Measurements from ENCODE around the gene STAC. TPM values are rescaled to one million over a fixed set of nuclear protein-coding genes. Genes with fewer than 3 reads are reported as not detected.

The STAC gene
- total RNA-seq, 1 donor from 2014 or later: 1.3 TPM

DNA sequence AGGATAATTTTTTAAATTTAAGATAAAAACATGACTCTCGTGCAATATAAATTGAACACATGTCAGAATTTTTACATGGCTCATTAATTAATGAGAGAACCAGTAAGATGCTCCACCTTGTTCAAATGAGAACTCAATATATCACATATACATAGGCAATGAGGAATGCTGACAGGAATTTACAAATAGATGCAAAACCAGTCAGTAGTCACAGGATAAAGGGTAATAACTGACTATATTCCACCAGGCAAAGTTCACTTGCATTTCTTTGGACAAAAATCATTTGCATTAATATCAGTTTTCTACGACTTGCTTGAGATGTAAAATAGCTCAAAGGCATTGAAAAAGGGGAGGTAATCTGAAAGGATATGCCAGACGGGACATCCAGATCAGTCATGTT, 139.4 kb downstream of the STAC start:
- H3K4me1 Mint-ChIP-seq: no peaks in the 10 kb centered on the region
- no peak for TF ChIP-seq CTCF (conservative IDR thresholded peaks at IDR 0.05)
- DNase-seq (ENCODE audit: low read depth, low spot score): no peak

GRCh38 chr3:36520241-36521006, 140.1 kb downstream of the STAC start:
- Mint-ChIP-seq H3K9me3 (no peaks in the 10 kb centered on the region), H3K4me3 (no peak overlapping the region), H3K27ac (ENCODE audit: unreplicated experiment) (no peak overlapping the region), H3K36me3 (ENCODE audit: low read depth) (no peaks in the 10 kb centered on the region), H3K4me1 (peaks cover 3% of the 10 kb centered on the region), H3K27me3 (ENCODE audit: low read depth) (no peaks in the 10 kb centered on the region)
- no peak for DNase-seq (ENCODE audit: low read depth, low spot score)
- TF ChIP-seq CTCF (conservative IDR thresholded peaks at IDR 0.05): no peak

More for the DNA sequence above, 139.4 kb downstream of the STAC start:
- H3K27ac Mint-ChIP-seq (ENCODE audit: unreplicated experiment): no peak overlapping the region
- no peaks in the 10 kb centered on the region for H3K36me3 Mint-ChIP-seq (ENCODE audit: low read depth)
- no peaks in the 10 kb centered on the region for H3K27me3 Mint-ChIP-seq (ENCODE audit: low read depth)
- no peak overlapping the region for H3K4me3 Mint-ChIP-seq
- H3K9me3 Mint-ChIP-seq: no peaks in the 10 kb centered on the region

GRCh38 chr3:36521007-36521379, 140.7 kb downstream of the STAC start:
- Mint-ChIP-seq H3K27me3 (ENCODE audit: low read depth) (no peaks in the 10 kb centered on the region), H3K9me3 (no peaks in the 10 kb centered on the region), H3K4me3 (no peak overlapping the region), H3K4me1 (peaks cover 8% of the 10 kb centered on the region), H3K36me3 (ENCODE audit: low read depth) (no peaks in the 10 kb centered on the region), H3K27ac (ENCODE audit: unreplicated experiment) (no peak overlapping the region)
- TF ChIP-seq CTCF (conservative IDR thresholded peaks at IDR 0.05): no peak
- DNase-seq (ENCODE audit: low read depth, low spot score): no peak

DNA sequence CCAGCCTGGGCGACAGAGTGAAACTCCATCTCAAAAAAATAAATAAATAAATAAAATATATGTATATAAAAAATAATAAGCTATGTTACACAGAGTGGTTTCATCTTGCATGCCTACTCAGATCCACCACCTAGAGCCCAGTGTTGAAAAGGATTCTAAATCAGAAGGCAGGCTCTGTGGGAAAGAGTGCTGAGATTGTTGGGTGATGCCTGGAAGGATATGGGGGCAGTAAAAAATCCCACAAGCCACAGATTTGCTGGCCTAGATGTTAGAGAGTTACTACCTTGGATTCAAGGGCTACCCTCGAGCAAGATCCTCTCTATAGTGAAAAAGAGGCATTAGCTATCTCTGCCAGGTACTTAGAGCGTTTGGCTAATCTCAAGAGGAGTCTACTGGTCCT, 144.3 kb downstream of the STAC start:
- Mint-ChIP-seq H3K4me3 (no peak overlapping the region), H3K27ac (ENCODE audit: unreplicated experiment) (no peak overlapping the region), H3K36me3 (ENCODE audit: low read depth) (no peaks in the 10 kb centered on the region), H3K4me1 (peaks cover 13% of the 10 kb centered on the region), H3K27me3 (ENCODE audit: low read depth) (no peaks in the 10 kb centered on the region), H3K9me3 (no peaks in the 10 kb centered on the region)
- TF ChIP-seq CTCF (conservative IDR thresholded peaks at IDR 0.05): no peak
- no peak for DNase-seq (ENCODE audit: low read depth, low spot score)

GRCh38 chr3:36525115-36525801, 145.0 kb downstream of the STAC start:
- H3K9me3 Mint-ChIP-seq: no peaks in the 10 kb centered on the region
- no peak for TF ChIP-seq CTCF (conservative IDR thresholded peaks at IDR 0.05)

More at GRCh38 chr3:36525115-36525801, 145.0 kb downstream of the STAC start:
- Mint-ChIP-seq H3K4me3 (no peak overlapping the region), H3K27ac (ENCODE audit: unreplicated experiment) (no peak overlapping the region), H3K36me3 (ENCODE audit: low read depth) (no peaks in the 10 kb centered on the region), H3K4me1 (peaks cover 13% of the 10 kb centered on the region), H3K27me3 (ENCODE audit: low read depth) (no peaks in the 10 kb centered on the region)
- no peak for DNase-seq (ENCODE audit: low read depth, low spot score)

Data from neural crest cell (in vitro differentiated cells).